GM18867 (cell line): ENCODE measurements around the gene CDPF1.

ENCODE experiments used
- ATAC-seq: cut with Tn5 transposase; IDR thresholded peaks from one replicate; pipeline ENCODE4 v1.9.1; 2021; ENCODE audit warnings: mild to moderate bottlenecking, moderate library complexity; ENCODE audit not compliant: unreplicated experiment

CDPF1 gene

GRCh38 chr22:46259374-46259773 is 9.3 kb upstream of the CDPF1 start:
- no peak for ATAC-seq

GRCh38 chr22:46256358-46256958 is 6.4 kb upstream of the CDPF1 start:
- no peak for ATAC-seq

GRCh38 chr22:46251816-46252380 is 1.8 kb upstream of the CDPF1 start:
- ATAC-seq = no peak

GRCh38 chr22:46251266-46251665 is 1.2 kb upstream of the CDPF1 start:
- no peak for ATAC-seq

- ATAC-seq = peak; percentile 17
Measured at GRCh38 chr22:46250783-46251125, 661 bp upstream of the CDPF1 start.

- ATAC-seq = no peak
Measured at GRCh38 chr22:46247443-46247975, 2.6 kb downstream of the CDPF1 start.

- no peak for ATAC-seq
Measured at GRCh38 chr22:46246178-46246577, 3.9 kb downstream of the CDPF1 start.

GRCh38 chr22:46245511-46245910 is 4.6 kb downstream of the CDPF1 start:
- ATAC-seq = no peak

- ATAC-seq = no peak
Measured at GRCh38 chr22:46244771-46245170, 5.3 kb downstream of the CDPF1 start.

- ATAC-seq = no peak
Measured at GRCh38 chr22:46242076-46242475, 8.0 kb downstream of the CDPF1 start.

- no peak for ATAC-seq
Measured at GRCh38 chr22:46241396-46242007, 8.6 kb downstream of the CDPF1 start.

GRCh38 chr22:46240907-46241306 is 9.2 kb downstream of the CDPF1 start:
- ATAC-seq = no peak

GRCh38 chr22:46240506-46240905 is 9.6 kb downstream of the CDPF1 start:
- no peak for ATAC-seq

- no peak for ATAC-seq
Measured at GRCh38 chr22:46240073-46240472, 10.0 kb downstream of the CDPF1 start.

- no peak for ATAC-seq
Measured at GRCh38 chr22:46239261-46240048, 10.6 kb downstream of the CDPF1 start.

GRCh38 chr22:46238541-46238940 is 11.6 kb downstream of the CDPF1 start:
- no peak for ATAC-seq

GRCh38 chr22:46237453-46238124 is 12.5 kb downstream of the CDPF1 start:
- no peak for ATAC-seq

GRCh38 chr22:46234969-46235368 is 15.1 kb downstream of the CDPF1 start:
- no peak for ATAC-seq

- ATAC-seq = no peak
Measured at GRCh38 chr22:46233231-46233630, 16.9 kb downstream of the CDPF1 start.

- ATAC-seq = no peak
Measured at GRCh38 chr22:46230262-46230901, 19.7 kb downstream of the CDPF1 start.

- ATAC-seq = no peak
Measured at GRCh38 chr22:46229701-46230100, 20.4 kb downstream of the CDPF1 start.
